ENCODE results near the gene SOCS1. TPM values are rescaled to one million over a fixed set of nuclear protein-coding genes. Genes with fewer than 3 reads are reported as not detected.

The SOCS1 gene
- total RNA-seq, 1 donor from 2014 or later: 0.79 TPM

DNA sequence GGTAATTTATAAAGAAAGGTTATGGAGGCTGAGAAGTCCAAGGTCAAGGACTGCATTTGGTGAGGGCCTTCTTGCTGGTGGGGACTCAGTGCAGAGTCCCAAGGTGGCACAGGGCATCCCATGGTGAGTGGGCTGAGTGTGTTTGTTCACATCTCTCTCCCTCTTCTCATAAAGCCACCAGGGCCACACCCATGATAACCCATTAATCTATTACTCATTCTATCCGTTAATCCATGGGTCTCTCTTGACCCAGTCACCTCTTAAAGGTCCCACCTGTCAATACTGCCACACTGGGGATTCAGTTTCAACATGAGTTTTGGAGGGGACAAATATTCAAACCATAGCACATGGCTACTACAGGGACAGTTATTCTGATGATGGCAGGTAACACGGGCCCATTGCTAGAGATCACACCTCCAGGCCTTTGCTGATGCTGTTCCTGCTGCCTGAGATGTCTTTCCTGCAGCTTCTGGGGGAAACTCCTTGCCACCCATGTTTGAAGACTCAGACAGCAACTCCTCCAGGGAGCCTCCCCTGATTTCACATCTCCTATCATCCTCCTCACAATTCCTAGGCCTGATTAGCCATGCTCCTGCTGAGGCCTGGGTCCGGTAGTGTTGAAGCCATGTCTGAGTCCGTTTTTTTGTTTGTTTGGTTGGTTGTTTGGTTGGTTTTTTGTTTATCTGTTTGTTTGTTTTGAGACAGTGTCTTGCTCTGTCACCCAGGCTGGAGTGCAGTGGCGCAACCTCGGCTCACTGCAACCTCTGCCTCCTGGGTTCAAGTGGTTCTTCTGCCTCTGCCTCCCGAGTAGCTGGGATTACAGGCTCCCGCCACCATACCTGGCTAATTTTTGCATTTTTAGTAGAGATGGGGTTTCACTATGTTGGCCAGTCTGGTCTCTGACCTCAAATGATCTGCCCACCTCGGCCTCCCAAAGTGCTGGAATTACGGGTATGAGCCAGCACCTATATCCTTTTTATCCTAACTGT lies 16.1 kb downstream of the SOCS1 start:
- TF ChIP-seq, protein P1, sequence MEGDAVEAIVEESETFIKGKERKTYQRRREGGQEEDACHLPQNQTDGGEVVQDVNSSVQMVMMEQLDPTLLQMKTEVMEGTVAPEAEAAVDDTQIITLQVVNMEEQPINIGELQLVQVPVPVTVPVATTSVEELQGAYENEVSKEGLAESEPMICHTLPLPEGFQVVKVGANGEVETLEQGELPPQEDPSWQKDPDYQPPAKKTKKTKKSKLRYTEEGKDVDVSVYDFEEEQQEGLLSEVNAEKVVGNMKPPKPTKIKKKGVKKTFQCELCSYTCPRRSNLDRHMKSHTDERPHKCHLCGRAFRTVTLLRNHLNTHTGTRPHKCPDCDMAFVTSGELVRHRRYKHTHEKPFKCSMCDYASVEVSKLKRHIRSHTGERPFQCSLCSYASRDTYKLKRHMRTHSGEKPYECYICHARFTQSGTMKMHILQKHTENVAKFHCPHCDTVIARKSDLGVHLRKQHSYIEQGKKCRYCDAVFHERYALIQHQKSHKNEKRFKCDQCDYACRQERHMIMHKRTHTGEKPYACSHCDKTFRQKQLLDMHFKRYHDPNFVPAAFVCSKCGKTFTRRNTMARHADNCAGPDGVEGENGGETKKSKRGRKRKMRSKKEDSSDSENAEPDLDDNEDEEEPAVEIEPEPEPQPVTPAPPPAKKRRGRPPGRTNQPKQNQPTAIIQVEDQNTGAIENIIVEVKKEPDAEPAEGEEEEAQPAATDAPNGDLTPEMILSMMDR (IDR thresholded peaks at IDR 0.05; ENCODE audit: insufficient read depth, low read length, severe bottlenecking): no peak
- Histone ChIP-seq H3K4me3 (ENCODE audit: low read depth, low read length) (no peak overlapping the region), H3K27me3 (ENCODE audit: control insufficient read depth, insufficient read depth, low read length) (peaks cover 6% of the 10 kb centered on the region), H3K36me3 (ENCODE audit: control insufficient read depth, insufficient read depth, low read length) (no peaks in the 10 kb centered on the region)
- no peak for DNase-seq (ENCODE audit: low read depth)
- no peak for FAIRE-seq

DNA sequence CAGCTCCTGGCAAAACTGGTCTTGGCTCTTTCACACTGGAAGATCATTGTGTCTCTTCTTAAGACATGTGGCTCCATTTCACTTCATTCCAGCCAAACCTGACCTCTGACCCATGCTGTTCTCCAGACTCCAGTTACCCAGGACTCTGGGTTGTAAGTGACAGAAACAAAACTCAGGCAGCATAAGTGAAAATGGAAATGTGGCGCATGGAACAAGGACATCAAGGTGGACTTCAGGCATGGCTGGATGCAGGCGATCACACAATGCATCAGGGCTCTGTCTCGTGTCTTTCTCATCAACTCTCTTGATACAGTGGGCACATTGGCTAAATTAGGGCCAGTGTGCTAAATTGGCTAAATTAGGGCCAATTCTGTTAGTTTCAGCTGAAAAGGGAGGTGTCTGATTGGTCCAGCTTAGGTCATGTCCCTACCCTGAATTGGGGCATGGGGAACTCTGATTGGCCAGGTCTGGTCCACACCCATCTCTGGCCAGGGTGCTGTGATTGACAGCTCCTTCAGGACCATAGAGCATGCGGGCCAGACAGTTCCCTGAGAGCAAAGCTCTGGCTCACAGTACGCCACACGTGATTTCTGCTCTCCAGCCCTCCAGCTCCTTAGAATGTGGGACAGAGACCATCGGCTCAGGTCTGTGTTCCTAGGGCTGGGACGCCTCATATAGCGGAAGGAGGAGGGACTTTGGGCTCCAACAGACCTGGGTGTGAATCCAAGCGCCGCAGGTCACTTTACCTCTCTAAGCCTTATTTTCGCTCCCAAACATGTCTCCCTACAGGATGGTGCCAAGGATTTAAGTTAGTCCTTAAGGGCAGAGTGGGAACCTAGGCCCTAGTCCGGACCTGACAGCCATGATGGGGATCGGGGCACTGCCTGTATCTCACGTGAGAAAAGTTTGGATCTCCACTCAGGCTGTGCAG lies 17.5 kb downstream of the SOCS1 start:
- Histone ChIP-seq H3K27me3 (ENCODE audit: control insufficient read depth, insufficient read depth, low read length) (peaks cover 3% of the 10 kb centered on the region), H3K36me3 (ENCODE audit: control insufficient read depth, insufficient read depth, low read length) (no peaks in the 10 kb centered on the region), H3K4me3 (ENCODE audit: low read depth, low read length) (no peak overlapping the region)
- no peak for FAIRE-seq
- no peak for DNase-seq (ENCODE audit: low read depth)
- TF ChIP-seq, protein P1 (IDR thresholded peaks at IDR 0.05; ENCODE audit: insufficient read depth, low read length, severe bottlenecking): no peak

DNA sequence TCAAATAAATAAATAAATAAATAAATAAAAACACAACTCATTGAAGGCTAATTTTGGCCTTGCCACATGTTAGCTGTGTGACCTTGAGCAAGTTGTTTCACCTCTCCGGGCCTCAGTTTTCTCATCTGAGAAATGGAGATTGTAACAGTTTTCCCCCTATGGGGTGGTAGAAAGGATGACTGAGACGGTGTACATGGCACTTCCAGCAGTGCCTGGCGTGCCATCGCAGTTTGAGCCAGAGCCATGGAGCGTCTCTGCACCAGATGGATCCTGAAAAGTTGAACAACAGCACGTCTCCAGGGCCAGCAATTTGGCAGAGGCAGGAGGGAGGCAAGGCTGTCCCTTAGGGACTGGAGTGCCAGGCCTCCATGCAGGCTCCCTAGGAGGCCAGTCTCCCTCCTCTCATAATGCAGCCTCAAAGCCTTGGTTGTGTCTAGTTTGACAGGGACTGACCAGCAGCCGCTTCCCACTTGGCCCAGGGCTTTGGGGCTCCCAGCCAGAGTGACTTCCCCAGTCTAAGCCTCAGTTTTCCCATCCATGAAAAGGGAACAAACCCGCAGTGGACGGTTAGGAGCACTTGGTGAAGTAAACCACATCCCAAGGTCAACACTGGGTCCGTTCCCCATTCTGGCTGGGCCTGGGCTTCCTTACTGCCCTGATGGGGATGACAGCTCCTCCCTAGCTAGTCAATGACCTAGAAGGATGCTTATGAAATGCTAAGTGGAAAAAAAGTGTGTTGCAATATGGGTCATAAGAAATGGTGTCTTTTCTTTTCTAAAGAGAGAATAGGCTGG lies 19.3 kb downstream of the SOCS1 start:
- Histone ChIP-seq H3K36me3 (ENCODE audit: control insufficient read depth, insufficient read depth, low read length) (no peaks in the 10 kb centered on the region), H3K4me3 (ENCODE audit: low read depth, low read length) (no peak overlapping the region), H3K27me3 (ENCODE audit: control insufficient read depth, insufficient read depth, low read length) (no peaks in the 10 kb centered on the region)
- TF ChIP-seq, protein P1 (IDR thresholded peaks at IDR 0.05; ENCODE audit: insufficient read depth, low read length, severe bottlenecking): no peak
- DNase-seq (ENCODE audit: low read depth) (no peak), FAIRE-seq (no peak)

DNA sequence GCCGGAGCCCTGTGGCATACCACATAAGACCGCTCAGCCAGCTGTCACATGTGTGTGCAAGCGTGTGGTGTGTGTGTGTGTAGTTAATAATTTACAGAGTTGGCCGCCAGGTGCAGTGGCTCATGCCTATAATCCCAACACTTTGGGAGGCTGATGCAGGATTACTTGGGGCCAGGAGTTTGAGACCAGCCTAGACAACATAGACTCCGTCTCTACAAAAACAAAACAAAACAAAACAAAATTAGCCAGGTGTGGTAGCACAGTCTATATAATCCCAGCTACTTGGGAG lies 20.4 kb downstream of the SOCS1 start:
- H3K4me3 ChIP-seq (ENCODE audit: low read depth, low read length): no peak overlapping the region
- FAIRE-seq (no peak), DNase-seq (ENCODE audit: low read depth) (no peak)
- H3K27me3 ChIP-seq (ENCODE audit: control insufficient read depth, insufficient read depth, low read length): no peaks in the 10 kb centered on the region
- TF ChIP-seq, protein P1 (IDR thresholded peaks at IDR 0.05; ENCODE audit: insufficient read depth, low read length, severe bottlenecking): no peak
- no peaks in the 10 kb centered on the region for H3K36me3 ChIP-seq (ENCODE audit: control insufficient read depth, insufficient read depth, low read length)

DNA sequence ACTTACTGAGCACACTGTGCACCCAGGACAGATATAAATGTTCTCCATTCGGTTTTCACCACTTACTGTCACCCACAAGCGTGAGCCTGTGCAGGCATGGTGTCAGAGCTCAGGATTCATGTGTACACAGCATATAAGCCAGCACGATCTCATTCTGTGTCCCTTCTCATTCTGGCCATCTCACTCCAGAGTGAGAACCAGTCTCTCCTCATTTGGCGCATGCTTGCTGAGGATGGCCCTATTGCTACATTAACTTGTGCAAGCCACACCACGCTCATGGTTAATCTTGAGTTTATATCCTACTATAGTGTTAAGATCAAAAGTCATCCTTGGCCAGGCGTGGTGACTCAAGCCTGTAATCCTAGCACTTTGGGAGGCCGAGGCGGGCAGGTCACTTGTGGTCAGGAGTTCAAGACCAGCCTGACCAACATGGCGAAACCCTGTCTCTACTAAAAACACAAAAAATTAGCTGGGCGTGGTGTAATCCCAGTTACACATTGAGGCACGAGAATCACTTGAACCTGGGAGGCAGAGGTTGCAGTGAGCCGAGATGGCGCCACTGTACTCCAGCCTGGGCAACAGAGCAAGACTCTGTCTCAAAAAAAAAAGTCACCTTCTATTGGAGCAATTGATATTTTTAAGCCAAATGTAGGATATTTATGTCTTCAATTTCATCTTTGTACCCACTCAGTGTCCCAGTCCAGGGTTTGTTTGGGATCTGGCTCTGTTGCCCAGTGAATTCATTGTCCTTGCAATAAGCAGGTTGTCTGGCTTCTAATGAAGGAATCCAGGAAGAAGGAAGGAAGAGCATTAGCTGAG lies 20.9 kb downstream of the SOCS1 start:
- DNase-seq (ENCODE audit: low read depth) (no peak), FAIRE-seq (no peak)
- Histone ChIP-seq H3K27me3 (ENCODE audit: control insufficient read depth, insufficient read depth, low read length) (no peaks in the 10 kb centered on the region), H3K4me3 (ENCODE audit: low read depth, low read length) (no peak overlapping the region), H3K36me3 (ENCODE audit: control insufficient read depth, insufficient read depth, low read length) (no peaks in the 10 kb centered on the region)
- TF ChIP-seq, protein P1 (IDR thresholded peaks at IDR 0.05; ENCODE audit: insufficient read depth, low read length, severe bottlenecking): no peak
